Tibial nerve (tissue), 4 donors: ENCODE data around the gene CYP26B1.

Experiments used
- EP300 ChIP-seq, 2 donors: sonication (generic); formaldehyde crosslinking; IDR thresholded peaks; one replicate each; pipeline ENCODE4 v1.6.1; 2017; ENCODE audit warnings: antibody characterized with exemption in 2 of 2, mild to moderate bottlenecking in 1 of 2
- POLR2A ChIP-seq, 2 donors: fragments of 450-650 bp; IDR thresholded peaks; one replicate each; pipeline ENCODE4 v1.6.1; 2017; ENCODE audit warnings: antibody characterized with exemption in 2 of 2, mild to moderate bottlenecking in 2 of 2, moderate library complexity in 2 of 2
- TF ChIP-seq, protein P1 (sequence below), 5 experiments: fragments of 200-600 bp in 3 of 5; fragments of 450-650 bp in 2 of 5; sonication (generic) in 3 of 5; IDR thresholded peaks; one replicate each; pipeline ENCODE4 v1.5.1; 2016 to 2019; ENCODE audit warnings: antibody characterized with exemption in 5 of 5, mild to moderate bottlenecking in 3 of 5, moderate library complexity in 2 of 5

DNA sequence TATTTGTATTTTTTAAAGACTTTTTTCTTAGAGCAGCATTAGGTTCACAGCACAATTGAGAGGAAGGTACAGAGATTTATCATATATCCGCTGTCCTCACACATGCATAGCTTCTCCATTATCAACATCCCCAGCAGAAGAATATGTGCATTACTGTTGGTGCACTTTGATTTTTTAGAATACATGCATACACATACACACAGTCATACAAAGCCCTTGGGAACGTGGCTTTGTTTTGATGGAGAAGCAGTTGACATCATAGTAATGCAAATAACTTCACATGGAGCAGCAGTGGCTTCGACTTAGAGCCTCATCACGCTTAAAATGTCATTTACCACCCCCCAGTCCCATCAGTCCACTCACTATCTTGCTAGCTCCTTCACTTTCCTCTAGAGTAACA lies 26.5 kb downstream of the CYP26B1 start:
- TF ChIP-seq, protein P1, sequence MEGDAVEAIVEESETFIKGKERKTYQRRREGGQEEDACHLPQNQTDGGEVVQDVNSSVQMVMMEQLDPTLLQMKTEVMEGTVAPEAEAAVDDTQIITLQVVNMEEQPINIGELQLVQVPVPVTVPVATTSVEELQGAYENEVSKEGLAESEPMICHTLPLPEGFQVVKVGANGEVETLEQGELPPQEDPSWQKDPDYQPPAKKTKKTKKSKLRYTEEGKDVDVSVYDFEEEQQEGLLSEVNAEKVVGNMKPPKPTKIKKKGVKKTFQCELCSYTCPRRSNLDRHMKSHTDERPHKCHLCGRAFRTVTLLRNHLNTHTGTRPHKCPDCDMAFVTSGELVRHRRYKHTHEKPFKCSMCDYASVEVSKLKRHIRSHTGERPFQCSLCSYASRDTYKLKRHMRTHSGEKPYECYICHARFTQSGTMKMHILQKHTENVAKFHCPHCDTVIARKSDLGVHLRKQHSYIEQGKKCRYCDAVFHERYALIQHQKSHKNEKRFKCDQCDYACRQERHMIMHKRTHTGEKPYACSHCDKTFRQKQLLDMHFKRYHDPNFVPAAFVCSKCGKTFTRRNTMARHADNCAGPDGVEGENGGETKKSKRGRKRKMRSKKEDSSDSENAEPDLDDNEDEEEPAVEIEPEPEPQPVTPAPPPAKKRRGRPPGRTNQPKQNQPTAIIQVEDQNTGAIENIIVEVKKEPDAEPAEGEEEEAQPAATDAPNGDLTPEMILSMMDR (IDR thresholded peaks at IDR 0.05), result no peak
- no peak for TF ChIP-seq POLR2A (IDR thresholded peaks at IDR 0.05)
- no peak for TF ChIP-seq EP300 (IDR thresholded peaks at IDR 0.05)
